Ovary (tissue), 9 donors: Measurements from ENCODE around the gene GIN1. TPM values are rescaled to one million over a fixed set of nuclear protein-coding genes. Genes with fewer than 3 reads are reported as not detected.

Source experiments
- DNase-seq, 5 donors: peaks; one replicate each; pipeline ENCODE4 v3.0.0-alpha.2; 2019 to 2020
- H3K27ac ChIP-seq, 2 donors: fragments of 200-600 bp; one replicate each; pipeline versions ENCODE4 v1.5.1 to v1.8.0; 2019 to 2022
- H3K27me3 ChIP-seq: fragments of 200-600 bp; one replicate; pipeline ENCODE4 v1.8.0; 2022
- H3K36me3 ChIP-seq: fragments of 200-600 bp; sonication (generic); one replicate; pipeline ENCODE4 v1.5.1; 2019
- H3K4me1 ChIP-seq: one replicate; pipeline ENCODE4 v1.8.1; 2013; ENCODE audit warnings: mild to moderate bottlenecking, moderate library complexity; ENCODE audit not compliant: insufficient read depth
- H3K4me3 ChIP-seq: fragments of 200-600 bp; sonication (generic); one replicate; pipeline ENCODE4 v1.5.1; 2017
- H3K9me3 ChIP-seq, 2 donors: fragments of 200-600 bp in 1 of 2; sonication (generic) in 1 of 2; one replicate each; pipeline versions ENCODE4 v1.5.1 to v1.8.1; 2013 to 2019; ENCODE audit warnings: mild to moderate bottlenecking in 1 of 2, moderate library complexity in 1 of 2
- EP300 ChIP-seq: sonication (generic); formaldehyde crosslinking; IDR thresholded peaks from one replicate; pipeline ENCODE4 v1.6.1; 2017; ENCODE audit warnings: antibody characterized with exemption
- POLR2A ChIP-seq: fragments of 450-650 bp; IDR thresholded peaks from one replicate; pipeline ENCODE4 v1.6.1; 2017; ENCODE audit warnings: antibody characterized with exemption, mild to moderate bottlenecking, moderate library complexity
- WGBS, 3 donors: extraction: QIAGEN DNeasy Blood & Tissue Kit in 1 of 3; methylation state at CpG; one replicate each; pipeline versions ENCODE4 v1.1.5 to v1.1.7; 2013 to 2017; 5-methylcytosine and 5-hydroxymethylcytosine counted together
- intact Hi-C, 4 donors: fragments of 100-400 bp; cut with DNase I; formaldehyde crosslinking; loops; one replicate each; pipeline versions ENCODE4 v1.11.0 to v1.15.1; 2022 to 2023
- polyA plus RNA-seq, 2 donors: library from polyadenylated mRNA; stranded (reverse); fragments of 200-250 nt in 1 of 2; fragments of 350-450 nt in 1 of 2; fragmentation: Illumina TruSeq in 1 of 2; extraction: RNeasy Lipid Tissue Mini Kit (QIAGEN cat#74804) in 1 of 2; gene quantifications; one replicate each; pipeline ENCODE4 v1.2.3, GENCODE V29; 2013 to 2014
- total RNA-seq, 7 donors: library from RNA; depleted of rRNA in 2 of 7; stranded (reverse); fragments of >200 nt in 2 of 7; fragmentation: NEBNext Ultra II Directional in 3 of 7; extraction: Animal tissue kit (Norgen Biotek cat#: 25700) in 3 of 7; gene quantifications; one replicate each; pipeline versions ENCODE4 v1.1.0 to v1.2.4, GENCODE V29; 2016 to 2023
- TF ChIP-seq, protein P1 (sequence below), 3 donors: fragments of 450-650 bp in 2 of 3; fragments of 200-600 bp in 1 of 3; IDR thresholded peaks; one replicate each; pipeline versions ENCODE4 v1.5.1 to v1.8.0; 2016 to 2022; ENCODE audit warnings: antibody characterized with exemption in 3 of 3, mild to moderate bottlenecking in 1 of 3
- donor health status: DM: no; HTN: no; CAD: no; lungs with moderate emphysema.
- donor health status: DM: no; HTN: no; CAD: no.
- donor health status: Bipolar disorder and iron deficiency.
- donor health status: DM: yes; HTN: yes; CAD: no.
- donor health status: DM: no; HTN: no; CAD: no.
- donor health status: DM: yes; HTN: yes; CAD: no.

Gene GIN1
- total and polyA plus RNA-seq, 9 donors = 2.0 to 13.3 (median 7.5) TPM

DNA sequence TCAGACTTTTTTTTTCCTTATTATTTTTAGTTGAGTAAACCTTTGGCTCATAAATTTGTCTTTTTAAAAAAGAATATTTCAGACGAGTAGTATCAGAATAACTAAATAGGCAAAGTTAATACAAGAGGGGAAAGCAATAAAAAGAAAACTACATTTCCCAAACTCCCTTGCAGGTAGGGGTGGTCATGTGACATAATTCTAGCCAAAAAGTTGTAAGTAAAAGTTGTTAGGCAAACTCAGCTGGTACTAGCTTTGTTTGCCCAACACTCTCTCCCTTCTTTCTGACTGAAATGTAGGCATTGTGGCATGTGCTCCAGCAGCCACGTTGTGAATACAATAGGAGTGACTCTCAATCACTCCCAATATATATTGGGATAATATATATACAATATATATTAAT is 20.9 kb downstream of the GIN1 start:
- Histone ChIP-seq H3K27ac (no peak overlapping the region), H3K36me3 (no peaks in the 10 kb centered on the region), H3K9me3 (no peaks in the 10 kb centered on the region), H3K4me3 (no peak overlapping the region), H3K27me3 (no peaks in the 10 kb centered on the region), H3K4me1 (no peaks in the 10 kb centered on the region)
- no peak for TF ChIP-seq EP300
- TF ChIP-seq, protein P1, sequence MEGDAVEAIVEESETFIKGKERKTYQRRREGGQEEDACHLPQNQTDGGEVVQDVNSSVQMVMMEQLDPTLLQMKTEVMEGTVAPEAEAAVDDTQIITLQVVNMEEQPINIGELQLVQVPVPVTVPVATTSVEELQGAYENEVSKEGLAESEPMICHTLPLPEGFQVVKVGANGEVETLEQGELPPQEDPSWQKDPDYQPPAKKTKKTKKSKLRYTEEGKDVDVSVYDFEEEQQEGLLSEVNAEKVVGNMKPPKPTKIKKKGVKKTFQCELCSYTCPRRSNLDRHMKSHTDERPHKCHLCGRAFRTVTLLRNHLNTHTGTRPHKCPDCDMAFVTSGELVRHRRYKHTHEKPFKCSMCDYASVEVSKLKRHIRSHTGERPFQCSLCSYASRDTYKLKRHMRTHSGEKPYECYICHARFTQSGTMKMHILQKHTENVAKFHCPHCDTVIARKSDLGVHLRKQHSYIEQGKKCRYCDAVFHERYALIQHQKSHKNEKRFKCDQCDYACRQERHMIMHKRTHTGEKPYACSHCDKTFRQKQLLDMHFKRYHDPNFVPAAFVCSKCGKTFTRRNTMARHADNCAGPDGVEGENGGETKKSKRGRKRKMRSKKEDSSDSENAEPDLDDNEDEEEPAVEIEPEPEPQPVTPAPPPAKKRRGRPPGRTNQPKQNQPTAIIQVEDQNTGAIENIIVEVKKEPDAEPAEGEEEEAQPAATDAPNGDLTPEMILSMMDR (IDR thresholded peaks at IDR 0.05) = no peak
- TF ChIP-seq POLR2A = no peak
- no peak for DNase-seq
- 73 to 76% (median 76%) methylated on average over 2 of the region's 2 CpGs for WGBS, 3 donors
- intact Hi-C loops = no loop called here

DNA sequence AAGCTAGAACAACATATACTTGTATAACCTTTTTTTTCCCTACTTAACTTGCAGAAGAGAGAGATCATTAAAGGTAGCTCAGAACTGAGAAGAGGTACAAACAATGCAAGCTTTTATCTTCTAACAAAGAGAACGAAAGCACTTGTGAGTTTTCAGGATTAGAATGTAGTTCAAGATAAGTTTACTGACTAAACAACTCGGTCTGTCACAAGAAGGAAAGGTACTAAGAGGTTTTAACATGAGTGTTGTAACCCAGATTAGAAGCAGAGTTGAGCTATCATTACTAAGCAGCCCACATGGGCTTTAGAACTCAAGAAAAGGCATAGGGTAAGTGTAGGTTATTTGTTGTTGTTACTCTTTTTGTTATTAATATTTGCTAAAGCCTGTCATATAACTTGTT is 25.2 kb downstream of the GIN1 start:
- TF ChIP-seq EP300 (no peak), POLR2A (no peak)
- TF ChIP-seq, protein P1 (IDR thresholded peaks at IDR 0.05) = no peak
- DNase-seq = no peak
- intact Hi-C loops = no loop called here

DNA sequence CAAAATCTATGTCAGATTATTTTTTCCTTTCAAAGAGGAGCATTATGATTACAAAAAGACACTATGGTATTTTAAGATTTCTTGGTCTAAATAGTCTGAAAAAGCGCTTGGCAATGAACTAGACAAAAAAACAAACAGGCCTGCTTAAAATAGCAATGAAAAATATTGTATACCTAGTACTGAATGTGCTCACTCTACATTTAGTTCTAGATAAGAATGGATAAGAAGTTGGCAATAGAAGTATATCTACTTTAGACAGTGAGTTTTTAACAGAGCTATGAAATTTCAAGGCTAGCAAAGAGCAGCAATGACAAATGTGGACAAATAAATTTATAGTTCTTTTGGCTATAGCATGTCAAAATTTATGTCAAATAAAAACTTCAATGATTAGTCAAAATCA is 26.2 kb downstream of the GIN1 start:
- TF ChIP-seq, protein P1 (IDR thresholded peaks at IDR 0.05) = no peak
- no peak for TF ChIP-seq POLR2A
- TF ChIP-seq EP300 = no peak

More for the DNA sequence above, 25.2 kb downstream of the GIN1 start:
- Histone ChIP-seq H3K4me1 (no peaks in the 10 kb centered on the region), H3K27ac (no peak overlapping the region), H3K36me3 (no peaks in the 10 kb centered on the region), H3K27me3 (no peaks in the 10 kb centered on the region), H3K9me3 (no peaks in the 10 kb centered on the region), H3K4me3 (no peak overlapping the region)
- WGBS, 3 donors = 69 to 79% (median 73%) methylated on average over 2 of the region's 2 CpGs

DNA sequence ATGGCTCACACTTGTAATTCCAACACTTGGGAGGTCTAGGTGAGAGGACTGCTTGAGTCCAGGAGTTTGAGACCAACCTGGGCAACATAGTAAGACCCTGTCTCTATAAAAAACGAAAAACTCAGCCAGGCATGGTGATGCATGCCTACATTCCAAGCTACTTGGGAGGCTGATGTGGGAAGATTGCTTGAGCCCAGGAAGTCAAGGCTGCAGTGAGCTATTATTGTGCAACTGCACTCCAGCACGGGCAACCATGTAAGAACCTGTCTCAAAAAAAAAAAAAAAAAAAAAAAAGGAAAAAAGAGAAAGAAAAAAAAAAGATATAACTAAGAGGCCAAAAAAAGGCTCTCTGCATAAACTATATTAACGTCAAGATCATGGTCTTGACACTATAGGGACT is 27.3 kb downstream of the GIN1 start:
- Histone ChIP-seq H3K27ac (no peak overlapping the region), H3K36me3 (no peaks in the 10 kb centered on the region), H3K4me1 (no peaks in the 10 kb centered on the region), H3K9me3 (no peaks in the 10 kb centered on the region), H3K27me3 (no peaks in the 10 kb centered on the region), H3K4me3 (no peak overlapping the region)
- WGBS, 3 donors = 91 to 95% (median 94%) methylated on average over 3 of the region's 3 CpGs
- no peak for DNase-seq
- intact Hi-C loops = no loop called here
- TF ChIP-seq, protein P1 (IDR thresholded peaks at IDR 0.05) = no peak
- TF ChIP-seq POLR2A (no peak), EP300 (no peak)

More for the DNA sequence above, 26.2 kb downstream of the GIN1 start:
- Histone ChIP-seq H3K4me1 (no peaks in the 10 kb centered on the region), H3K36me3 (no peaks in the 10 kb centered on the region), H3K4me3 (no peak overlapping the region), H3K27ac (no peak overlapping the region), H3K27me3 (no peaks in the 10 kb centered on the region), H3K9me3 (no peaks in the 10 kb centered on the region)
- intact Hi-C loops = no loop called here
- no peak for DNase-seq
- WGBS, 3 donors = 49 to 72% (median 50%) methylated on average over 1 of the region's 1 CpG
